Fibroblast of lung (primary cell): ENCODE results near the gene RPL14. TPM values are rescaled to one million over a fixed set of nuclear protein-coding genes. Genes with fewer than 3 reads are reported as not detected.

ENCODE experiments used
- DNase-seq, 2 donors: peaks; one replicate each; pipeline versions ENCODE4 v3.0.0 to v3.0.0-alpha.2; 2010; ENCODE audit warnings: low read depth in 2 of 2
- H2AFZ ChIP-seq: 2 replicates; pipeline ENCODE4 v1.5.1; 2012; ENCODE audit warnings: low read length, control low read depth, inconsistent platforms
- H3K27ac ChIP-seq: 2 replicates; pipeline ENCODE4 v1.5.1; 2011; ENCODE audit warnings: low read length, control low read depth; ENCODE audit not compliant: insufficient read depth
- H3K27me3 ChIP-seq: 2 replicates; pipeline ENCODE4 v1.5.1; 2011; ENCODE audit warnings: mild to moderate bottlenecking, low read length; ENCODE audit not compliant: control insufficient read depth, insufficient read depth
- H3K36me3 ChIP-seq: 2 replicates; pipeline ENCODE4 v1.5.1; 2011; ENCODE audit warnings: low read length; ENCODE audit not compliant: control insufficient read depth, insufficient read depth
- H3K4me1 ChIP-seq: 2 replicates; pipeline ENCODE4 v1.5.1; 2011; ENCODE audit warnings: low read length; ENCODE audit not compliant: control insufficient read depth, insufficient read depth; ENCODE audit errors: extremely low read depth
- H3K4me2 ChIP-seq: 2 replicates; pipeline ENCODE4 v1.5.1; 2011; ENCODE audit warnings: low read length, control low read depth; ENCODE audit not compliant: insufficient read depth; ENCODE audit errors: extremely low read depth
- H3K4me3 ChIP-seq, 4 experiments: fragments of 200-600 bp in 1 of 4; sonication (generic) in 1 of 4; replicated peaks in 1 of 4; 2 replicates each; pipeline ENCODE4 v1.5.1; 2011 to 2016; ENCODE audit warnings: low read length in 4 of 4, low read depth in 3 of 4, mild to moderate bottlenecking in 3 of 4, control low read depth in 2 of 4, inconsistent platforms in 1 of 4, mixed read lengths in 1 of 4; ENCODE audit not compliant: insufficient read depth in 1 of 4; ENCODE audit errors: control extremely low read depth in 1 of 4
- H3K79me2 ChIP-seq: 2 replicates; pipeline ENCODE4 v1.5.1; 2012; ENCODE audit warnings: mild to moderate bottlenecking, low read length, inconsistent platforms; ENCODE audit not compliant: control insufficient read depth, insufficient read depth
- H3K9ac ChIP-seq: 2 replicates; pipeline ENCODE4 v1.5.1; 2011; ENCODE audit warnings: mild to moderate bottlenecking, low read length, control low read depth; ENCODE audit not compliant: insufficient read depth
- H3K9me3 ChIP-seq: 2 replicates; pipeline ENCODE4 v1.5.1; 2012; ENCODE audit warnings: low read depth, low read length; ENCODE audit not compliant: control insufficient read depth, insufficient read depth
- H4K20me1 ChIP-seq: 2 replicates; pipeline ENCODE4 v1.5.1; 2011; ENCODE audit warnings: low read length; ENCODE audit not compliant: control insufficient read depth, insufficient read depth; ENCODE audit errors: extremely low read depth
- CTCF ChIP-seq, 2 donors: IDR thresholded peaks in 1 of 2; conservative IDR thresholded peaks in 1 of 2; 1 replicate in 1 of 2; 2 replicates in 1 of 2; pipeline ENCODE4 v1.5.1; 2011 to 2012; ENCODE audit warnings: low read length in 2 of 2, control low read depth in 1 of 2, inconsistent platforms in 1 of 2, low read depth in 1 of 2, mild to moderate bottlenecking in 1 of 2
- EZH2 ChIP-seq: IDR thresholded peaks from 2 replicates; pipeline ENCODE4 v1.5.1; 2012; ENCODE audit warnings: low read length, control low read depth, mild to moderate bottlenecking; ENCODE audit errors: missing control alignments
- polyA plus RNA-seq, 2 donors: library from polyadenylated mRNA; depleted of rRNA in 1 of 2; stranded (reverse) in 1 of 2; unstranded in 1 of 2; fragments of >200 nt; gene quantifications; 2 replicates each; pipeline ENCODE4 v1.2.1, GENCODE V29; 2011 to 2012; ENCODE audit warnings: missing spikeins in 1 of 2
- total RNA-seq: library from RNA; depleted of rRNA; stranded (reverse); fragments of >200 nt; gene quantifications from 2 replicates; pipeline ENCODE4 v1.2.1, GENCODE V29; 2014

RPL14 gene
- total and polyA plus RNA-seq, 2 donors (not counting 1 experiment from before 2014, with no cell fraction given) = 314 to 658 TPM

DNA sequence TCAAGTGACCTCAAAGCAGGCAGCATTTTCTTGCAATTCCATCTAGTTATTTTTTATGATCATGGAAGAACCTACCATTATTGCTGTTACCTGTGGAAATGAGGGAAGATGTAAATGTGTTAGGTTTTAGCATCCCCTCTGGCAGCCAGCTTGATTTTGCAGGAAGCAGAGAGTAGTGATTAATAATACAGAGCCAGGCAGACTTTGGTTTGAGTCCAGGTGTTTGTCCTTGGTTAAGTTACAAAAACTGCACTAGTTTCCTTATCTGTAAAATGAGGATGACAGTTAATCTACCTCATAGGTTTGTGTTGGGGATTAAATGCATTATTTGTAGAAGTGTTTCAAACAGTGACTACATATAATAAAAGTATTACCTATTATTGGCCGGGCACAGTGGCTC is 60.9 kb downstream of the RPL14 start:
- no peak overlapping the region for H3K4me2 ChIP-seq
- no peaks in the 10 kb centered on the region for H3K36me3 ChIP-seq
- no peaks in the 10 kb centered on the region for H3K27me3 ChIP-seq
- DNase-seq = no peak
- H3K27ac ChIP-seq = no peak overlapping the region
- H3K4me1 ChIP-seq = no peaks in the 10 kb centered on the region
- H3K9ac ChIP-seq = no peak overlapping the region
- H2AFZ ChIP-seq = no peak overlapping the region
- TF ChIP-seq CTCF (conservative IDR thresholded peaks at IDR 0.05 in 1 of 2, IDR thresholded peaks at IDR 0.05 in 1 of 2; ENCODE audit: low read depth in 1 of 2, low read length in 2 of 2) = no peak
- TF ChIP-seq EZH2 = no peak
- H3K79me2 ChIP-seq = no peaks in the 10 kb centered on the region
- H4K20me1 ChIP-seq = no peaks in the 10 kb centered on the region
- no peak overlapping the region for H3K4me3 ChIP-seq
- H3K9me3 ChIP-seq = no peaks in the 10 kb centered on the region

Other genes starting within 250 kb of the RPL14 start
- gene EIF1B, start 147.6 kb upstream of the RPL14 start, total RNA-seq = 20.0 and 24.8 TPM in 2 replicates
- 34.5 and 36.7 TPM in 2 replicates for gene EIF1B, start 147.6 kb upstream of the RPL14 start, polyA plus RNA-seq
- gene ENTPD3, start 70.2 kb upstream of the RPL14 start, total RNA-seq = under 0.01 TPM in 1 of 2 replicates, not detected in the other
- gene ENTPD3, start 70.2 kb upstream of the RPL14 start, polyA plus RNA-seq = 0.05 TPM in 1 of 2 replicates, not detected in the other
- 8.7 and 9.6 TPM in 2 replicates for gene ZNF619, start 19.8 kb downstream of the RPL14 start, total RNA-seq
- 3.2 and 4.2 TPM in 2 replicates for gene ZNF619, start 19.8 kb downstream of the RPL14 start, polyA plus RNA-seq
- gene ZNF620, start 48.7 kb downstream of the RPL14 start, total RNA-seq = 1.3 and 1.5 TPM in 2 replicates
- 0.44 and 0.51 TPM in 2 replicates for gene ZNF620, start 48.7 kb downstream of the RPL14 start, polyA plus RNA-seq
- gene ZNF621, start 67.6 kb downstream of the RPL14 start, total RNA-seq = 14.6 and 23.3 TPM in 2 replicates
- 18.8 and 23.1 TPM in 2 replicates for gene ZNF621, start 67.6 kb downstream of the RPL14 start, polyA plus RNA-seq